Neural cell (in vitro differentiated cells): ENCODE results near the gene RIC8B. TPM values are rescaled to one million over a fixed set of nuclear protein-coding genes. Genes with fewer than 3 reads are reported as not detected.

Experiments
- H2AFZ ChIP-seq: fragments of 200-600, 300-800 bp; sonication (generic), shearing (Covaris generic); 2 replicates; pipeline ENCODE4 v1.6.0; 2014; ENCODE audit warnings: low read depth, mild to moderate bottlenecking, antibody characterized with exemption, low read length, moderate library complexity
- H3F3A ChIP-seq: fragments of 200-600 bp; shearing (Covaris generic); 2 replicates; pipeline ENCODE4 v1.6.1; 2016; ENCODE audit warnings: mild to moderate bottlenecking, moderate library complexity, mixed read lengths, antibody characterized with exemption, low read length; ENCODE audit not compliant: insufficient read depth, poor library complexity, severe bottlenecking
- H3K27ac ChIP-seq: fragments of 200-600, 300-800 bp; sonication (generic), shearing (Covaris generic); 2 replicates; pipeline ENCODE4 v1.5.1; 2014; ENCODE audit warnings: mild to moderate bottlenecking, low read length, moderate library complexity
- H3K27me3 ChIP-seq: fragments of 300-800, 200-600 bp; sonication (generic), shearing (Covaris generic); 2 replicates; pipeline ENCODE4 v1.6.0; 2014; ENCODE audit warnings: mild to moderate bottlenecking, low read depth, low read length, moderate library complexity; ENCODE audit not compliant: insufficient read depth
- H3K36me3 ChIP-seq: fragments of 300-800, 200-600 bp; sonication (generic), shearing (Covaris generic); 2 replicates; pipeline ENCODE4 v1.5.1; 2014; ENCODE audit warnings: mild to moderate bottlenecking, antibody characterized with exemption, low read length, moderate library complexity; ENCODE audit not compliant: insufficient read depth
- H3K4me2 ChIP-seq: fragments of 300-800, 200-600 bp; sonication (generic), shearing (Covaris generic); 2 replicates; pipeline ENCODE4 v1.6.0; 2014; ENCODE audit warnings: mild to moderate bottlenecking, low read length
- H3K4me3 ChIP-seq: fragments of 300-800, 200-600 bp; sonication (generic), shearing (Covaris generic); 2 replicates; pipeline ENCODE4 v1.5.1; 2014; ENCODE audit warnings: mild to moderate bottlenecking, low read length, moderate library complexity
- H3K79me2 ChIP-seq: fragments of 200-600 bp; shearing (Covaris generic); replicated peaks from 2 replicates; pipeline ENCODE4 v1.6.0; 2014; ENCODE audit warnings: mild to moderate bottlenecking, low read length, moderate library complexity; ENCODE audit not compliant: insufficient read depth
- H3K9ac ChIP-seq: fragments of 300-800, 200-600 bp; sonication (generic), shearing (Covaris generic); 2 replicates; pipeline ENCODE4 v1.6.1; 2016; ENCODE audit warnings: mild to moderate bottlenecking, low read length, mixed read lengths
- H3K9me2 ChIP-seq: fragments of 200-600 bp; shearing (Covaris generic); 2 replicates; pipeline ENCODE4 v1.6.1; 2016; ENCODE audit warnings: mild to moderate bottlenecking, low read length, mixed read lengths; ENCODE audit not compliant: insufficient read depth
- H3K9me3 ChIP-seq: fragments of 200-600, 300-800 bp; sonication (generic), shearing (Covaris generic); 2 replicates; pipeline ENCODE4 v1.6.1; 2016; ENCODE audit warnings: mild to moderate bottlenecking, mixed run types, low read length, moderate library complexity, mixed read lengths
- H4K20me1 ChIP-seq: fragments of 200-600 bp; shearing (Covaris generic); 2 replicates; pipeline ENCODE4 v1.6.1; 2016; ENCODE audit warnings: mild to moderate bottlenecking, mixed run types; ENCODE audit not compliant: insufficient read depth
- CTCF ChIP-seq: fragments of 450-650 bp; IDR thresholded peaks from 2 replicates; pipeline ENCODE4 v1.5.1; 2014; ENCODE audit warnings: antibody characterized with exemption, mild to moderate bottlenecking, moderate library complexity; ENCODE audit not compliant: poor library complexity, severe bottlenecking
- EP300 ChIP-seq: fragments of 450-650 bp; conservative IDR thresholded peaks from 2 replicates; pipeline ENCODE4 v1.6.1; 2014; ENCODE audit warnings: antibody characterized with exemption, mild to moderate bottlenecking, moderate library complexity; ENCODE audit not compliant: poor library complexity, severe bottlenecking
- EZH2 ChIP-seq: fragments of 200-600, 300-800 bp; shearing (Covaris generic), sonication (generic); IDR thresholded peaks from 2 replicates; pipeline ENCODE4 v1.6.1; 2014; ENCODE audit warnings: antibody characterized with exemption, low read length, borderline replicate concordance, mild to moderate bottlenecking; ENCODE audit not compliant: insufficient read depth, poor library complexity, severe bottlenecking
- MXI1 ChIP-seq: fragments of 450-650 bp; conservative IDR thresholded peaks from 2 replicates; pipeline ENCODE4 v1.6.1; 2014; ENCODE audit warnings: antibody characterized with exemption, mild to moderate bottlenecking; ENCODE audit not compliant: poor library complexity, severe bottlenecking
- POLR2AphosphoS5 ChIP-seq: IDR thresholded peaks from 2 replicates; pipeline ENCODE4 v1.6.1; 2012
- RAD21 ChIP-seq: fragments of 450-650 bp; conservative IDR thresholded peaks from 2 replicates; pipeline ENCODE4 v1.6.1; 2014; ENCODE audit warnings: antibody characterized with exemption, mild to moderate bottlenecking, moderate library complexity
- REST ChIP-seq: IDR thresholded peaks from 2 replicates; pipeline ENCODE4 v1.6.1; 2012; ENCODE audit warnings: borderline replicate concordance
- SMC3 ChIP-seq: fragments of 450-650 bp; conservative IDR thresholded peaks from 2 replicates; pipeline ENCODE4 v1.6.1; 2014; ENCODE audit warnings: antibody characterized with exemption, mild to moderate bottlenecking, moderate library complexity; ENCODE audit not compliant: poor library complexity
- TAF1 ChIP-seq: IDR thresholded peaks from 2 replicates; pipeline ENCODE4 v1.6.1; 2012; ENCODE audit warnings: low read depth
- polyA plus RNA-seq: library from polyadenylated mRNA; depleted of rRNA; stranded (reverse); fragments of >200 nt; gene quantifications from 2 replicates; pipeline ENCODE4 v1.2.3, GENCODE V29; 2014

The RIC8B gene
- polyA plus RNA-seq, 1 donor from 2014 or later, result 30.0 TPM

GRCh38 chr12:106744600-106744999 lies 29.9 kb upstream of the RIC8B start:
- H3F3A ChIP-seq, result no peaks in the 10 kb centered on the region
- no peak overlapping the region for H3K4me2 ChIP-seq
- no peaks in the 10 kb centered on the region for H3K36me3 ChIP-seq

GRCh38 chr12:106745181-106745745 lies 29.2 kb upstream of the RIC8B start:
- Histone ChIP-seq H3K9me3 (no peaks in the 10 kb centered on the region), H3K4me2 (no peak overlapping the region), H3K4me3 (no peak overlapping the region), H3K36me3 (no peaks in the 10 kb centered on the region), H2AFZ (no peak overlapping the region), H3F3A (no peaks in the 10 kb centered on the region), H3K79me2 (no peaks in the 10 kb centered on the region), H3K9ac (no peak overlapping the region), H3K9me2 (no peaks in the 10 kb centered on the region), H3K27me3 (no peaks in the 10 kb centered on the region), H3K27ac (no peak overlapping the region), H4K20me1 (no peaks in the 10 kb centered on the region)
- TF ChIP-seq CTCF, result no peak
- TF ChIP-seq POLR2AphosphoS5, result no peak
- TF ChIP-seq REST, result no peak
- no peak for TF ChIP-seq TAF1
- no peak for TF ChIP-seq RAD21
- TF ChIP-seq EP300, result no peak

More at GRCh38 chr12:106744600-106744999, 29.9 kb upstream of the RIC8B start:
- Histone ChIP-seq H3K9me2 (no peaks in the 10 kb centered on the region), H3K9me3 (no peaks in the 10 kb centered on the region), H3K4me3 (no peak overlapping the region), H3K27ac (no peak overlapping the region), H3K79me2 (no peaks in the 10 kb centered on the region), H2AFZ (no peak overlapping the region), H3K9ac (no peak overlapping the region), H3K27me3 (no peaks in the 10 kb centered on the region), H4K20me1 (no peaks in the 10 kb centered on the region)
- TF ChIP-seq REST (no peak), EP300 (no peak), POLR2AphosphoS5 (no peak), SMC3 (no peak), RAD21 (no peak), TAF1 (no peak), CTCF (no peak), MXI1 (no peak), EZH2 (no peak)
